ENCODE measurements around the gene FOXRED2.

DNA sequence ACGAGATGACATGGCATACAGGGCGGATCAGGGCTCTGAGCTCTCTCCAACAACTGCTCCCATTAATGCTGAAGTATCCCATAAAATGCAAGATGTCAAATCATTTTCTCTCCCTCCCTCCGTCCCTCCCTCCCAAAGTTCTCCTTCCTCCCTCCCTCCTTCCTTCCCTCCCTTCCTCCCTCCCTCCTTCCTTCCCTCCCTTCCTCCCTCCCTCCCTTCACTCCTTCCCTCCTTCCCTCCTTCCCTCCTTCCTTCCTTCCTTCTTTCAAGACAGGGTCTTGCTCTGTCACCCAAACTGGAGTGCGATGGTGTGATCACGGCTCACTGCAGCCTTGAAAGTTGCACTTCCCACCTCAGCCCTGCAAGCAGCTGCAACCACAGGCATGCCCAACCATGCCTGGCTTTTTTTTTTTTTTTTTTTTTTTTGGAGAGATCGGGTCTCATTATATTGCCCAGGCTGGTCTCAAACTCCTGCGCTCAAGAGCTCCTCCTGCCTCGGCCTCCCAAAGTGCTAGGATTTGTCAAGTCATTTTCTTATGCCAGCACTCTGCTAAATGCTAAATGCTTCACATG lies 63.6 kb downstream of the FOXRED2 start:
- TF ChIP-seq, protein P1, sequence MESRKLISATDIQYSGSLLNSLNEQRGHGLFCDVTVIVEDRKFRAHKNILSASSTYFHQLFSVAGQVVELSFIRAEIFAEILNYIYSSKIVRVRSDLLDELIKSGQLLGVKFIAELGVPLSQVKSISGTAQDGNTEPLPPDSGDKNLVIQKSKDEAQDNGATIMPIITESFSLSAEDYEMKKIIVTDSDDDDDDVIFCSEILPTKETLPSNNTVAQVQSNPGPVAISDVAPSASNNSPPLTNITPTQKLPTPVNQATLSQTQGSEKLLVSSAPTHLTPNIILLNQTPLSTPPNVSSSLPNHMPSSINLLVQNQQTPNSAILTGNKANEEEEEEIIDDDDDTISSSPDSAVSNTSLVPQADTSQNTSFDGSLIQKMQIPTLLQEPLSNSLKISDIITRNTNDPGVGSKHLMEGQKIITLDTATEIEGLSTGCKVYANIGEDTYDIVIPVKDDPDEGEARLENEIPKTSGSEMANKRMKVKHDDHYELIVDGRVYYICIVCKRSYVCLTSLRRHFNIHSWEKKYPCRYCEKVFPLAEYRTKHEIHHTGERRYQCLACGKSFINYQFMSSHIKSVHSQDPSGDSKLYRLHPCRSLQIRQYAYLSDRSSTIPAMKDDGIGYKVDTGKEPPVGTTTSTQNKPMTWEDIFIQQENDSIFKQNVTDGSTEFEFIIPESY (IDR thresholded peaks at IDR 0.05; ENCODE audit: borderline replicate concordance, low read depth), result no peak
- no peak for TF ChIP-seq GATA2 (CRISPR knock-in tag; IDR thresholded peaks at IDR 0.05)
- TF ChIP-seq, protein P2, sequence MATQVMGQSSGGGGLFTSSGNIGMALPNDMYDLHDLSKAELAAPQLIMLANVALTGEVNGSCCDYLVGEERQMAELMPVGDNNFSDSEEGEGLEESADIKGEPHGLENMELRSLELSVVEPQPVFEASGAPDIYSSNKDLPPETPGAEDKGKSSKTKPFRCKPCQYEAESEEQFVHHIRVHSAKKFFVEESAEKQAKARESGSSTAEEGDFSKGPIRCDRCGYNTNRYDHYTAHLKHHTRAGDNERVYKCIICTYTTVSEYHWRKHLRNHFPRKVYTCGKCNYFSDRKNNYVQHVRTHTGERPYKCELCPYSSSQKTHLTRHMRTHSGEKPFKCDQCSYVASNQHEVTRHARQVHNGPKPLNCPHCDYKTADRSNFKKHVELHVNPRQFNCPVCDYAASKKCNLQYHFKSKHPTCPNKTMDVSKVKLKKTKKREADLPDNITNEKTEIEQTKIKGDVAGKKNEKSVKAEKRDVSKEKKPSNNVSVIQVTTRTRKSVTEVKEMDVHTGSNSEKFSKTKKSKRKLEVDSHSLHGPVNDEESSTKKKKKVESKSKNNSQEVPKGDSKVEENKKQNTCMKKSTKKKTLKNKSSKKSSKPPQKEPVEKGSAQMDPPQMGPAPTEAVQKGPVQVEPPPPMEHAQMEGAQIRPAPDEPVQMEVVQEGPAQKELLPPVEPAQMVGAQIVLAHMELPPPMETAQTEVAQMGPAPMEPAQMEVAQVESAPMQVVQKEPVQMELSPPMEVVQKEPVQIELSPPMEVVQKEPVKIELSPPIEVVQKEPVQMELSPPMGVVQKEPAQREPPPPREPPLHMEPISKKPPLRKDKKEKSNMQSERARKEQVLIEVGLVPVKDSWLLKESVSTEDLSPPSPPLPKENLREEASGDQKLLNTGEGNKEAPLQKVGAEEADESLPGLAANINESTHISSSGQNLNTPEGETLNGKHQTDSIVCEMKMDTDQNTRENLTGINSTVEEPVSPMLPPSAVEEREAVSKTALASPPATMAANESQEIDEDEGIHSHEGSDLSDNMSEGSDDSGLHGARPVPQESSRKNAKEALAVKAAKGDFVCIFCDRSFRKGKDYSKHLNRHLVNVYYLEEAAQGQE (IDR thresholded peaks at IDR 0.05; ENCODE audit: low read depth, low read length), result no peak
- TF ChIP-seq, protein P3, sequence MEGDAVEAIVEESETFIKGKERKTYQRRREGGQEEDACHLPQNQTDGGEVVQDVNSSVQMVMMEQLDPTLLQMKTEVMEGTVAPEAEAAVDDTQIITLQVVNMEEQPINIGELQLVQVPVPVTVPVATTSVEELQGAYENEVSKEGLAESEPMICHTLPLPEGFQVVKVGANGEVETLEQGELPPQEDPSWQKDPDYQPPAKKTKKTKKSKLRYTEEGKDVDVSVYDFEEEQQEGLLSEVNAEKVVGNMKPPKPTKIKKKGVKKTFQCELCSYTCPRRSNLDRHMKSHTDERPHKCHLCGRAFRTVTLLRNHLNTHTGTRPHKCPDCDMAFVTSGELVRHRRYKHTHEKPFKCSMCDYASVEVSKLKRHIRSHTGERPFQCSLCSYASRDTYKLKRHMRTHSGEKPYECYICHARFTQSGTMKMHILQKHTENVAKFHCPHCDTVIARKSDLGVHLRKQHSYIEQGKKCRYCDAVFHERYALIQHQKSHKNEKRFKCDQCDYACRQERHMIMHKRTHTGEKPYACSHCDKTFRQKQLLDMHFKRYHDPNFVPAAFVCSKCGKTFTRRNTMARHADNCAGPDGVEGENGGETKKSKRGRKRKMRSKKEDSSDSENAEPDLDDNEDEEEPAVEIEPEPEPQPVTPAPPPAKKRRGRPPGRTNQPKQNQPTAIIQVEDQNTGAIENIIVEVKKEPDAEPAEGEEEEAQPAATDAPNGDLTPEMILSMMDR (IDR thresholded peaks at IDR 0.05), result no peak
- TF ChIP-seq FOXJ3 (CRISPR knock-in tag; IDR thresholded peaks at IDR 0.05), result no peak
- TF ChIP-seq TAF1 (IDR thresholded peaks at IDR 0.05; ENCODE audit: borderline replicate concordance, low read depth, low read length), result no peak

Measured in SK-N-SH (cell line).